Thyroid gland (tissue), 4 donors: Measurements from ENCODE around the gene UCN. TPM values are rescaled to one million over a fixed set of nuclear protein-coding genes. Genes with fewer than 3 reads are reported as not detected.
A peak's percentile ranks its signal among the peaks of the same experiment; 100 is the strongest.

ENCODE experiments used
- DNase-seq, 2 donors: peaks; one replicate each; pipeline ENCODE4 v3.0.0-alpha.2; 2019
- H3K27ac ChIP-seq, 3 donors: fragments of 200-600 bp; sonication (generic); 1 replicate in 2 of 3; 2 replicates in 1 of 3; pipeline ENCODE4 v1.5.1; 2016 to 2019; ENCODE audit warnings: mild to moderate bottlenecking in 1 of 3, moderate library complexity in 1 of 3
- H3K27me3 ChIP-seq: fragments of 200-600 bp; sonication (generic); one replicate; pipeline ENCODE4 v1.5.1; 2019
- H3K36me3 ChIP-seq, 2 donors: fragments of 200-600 bp; sonication (generic); one replicate each; pipeline ENCODE4 v1.5.1; 2016 to 2019
- H3K4me1 ChIP-seq, 2 donors: fragments of 200-600 bp; sonication (generic); one replicate each; pipeline ENCODE4 v1.5.1; 2017 to 2019
- H3K4me3 ChIP-seq, 3 donors: fragments of 200-600 bp; sonication (generic); replicated peaks in 1 of 3; 1 replicate in 2 of 3; 2 replicates in 1 of 3; pipeline ENCODE4 v1.5.1; 2016; ENCODE audit warnings: mild to moderate bottlenecking in 1 of 3
- H3K9me3 ChIP-seq: fragments of 200-600 bp; sonication (generic); one replicate; pipeline ENCODE4 v1.5.1; 2017
- POLR2A ChIP-seq, 2 donors: fragments of 450-650 bp; IDR thresholded peaks; one replicate each; pipeline ENCODE4 v1.6.1; 2017; ENCODE audit warnings: antibody characterized with exemption in 2 of 2, mild to moderate bottlenecking in 2 of 2, moderate library complexity in 1 of 2
- WGBS, 2 donors: methylation state at CpG; one replicate each; pipeline ENCODE4 v1.1.5; 2017; 5-methylcytosine and 5-hydroxymethylcytosine counted together
- intact Hi-C: fragments of 100-400 bp; cut with DNase I; formaldehyde crosslinking; loops from one replicate; pipeline ENCODE4 v1.15.1; 2023
- total RNA-seq, 4 donors: library from RNA; depleted of rRNA; stranded (reverse); fragments of >200 nt; gene quantifications; one replicate each; pipeline ENCODE4 v1.2.3, GENCODE V29; 2016
- TF ChIP-seq, protein P1 (sequence below), 6 experiments: fragments of 200-600 bp in 3 of 6; fragments of 450-650 bp in 3 of 6; sonication (generic) in 3 of 6; IDR thresholded peaks; one replicate each; pipeline ENCODE4 v1.5.1; 2016 to 2019; ENCODE audit warnings: antibody characterized with exemption in 6 of 6, mild to moderate bottlenecking in 2 of 6, inconsistent platforms in 1 of 6, moderate library complexity in 1 of 6

Gene UCN
- total RNA-seq, 4 donors from 2014 or later, result 1.1 to 2.5 (median 2.0) TPM

GRCh38 chr2:27336173-27336572, 27.9 kb upstream of the UCN start:
- intact Hi-C loops, result no loop called here
- Histone ChIP-seq H3K4me1 (no peaks in the 10 kb centered on the region), H3K9me3 (no peaks in the 10 kb centered on the region), H3K36me3 (peaks cover 59 to 60% of the 10 kb centered on the region in 2 donors), H3K27ac (no peak overlapping the region), H3K27me3 (no peaks in the 10 kb centered on the region), H3K4me3 (no peak overlapping the region)
- WGBS, 2 donors, result 98% methylated on average over 7 of the region's 7 CpGs
- TF ChIP-seq POLR2A (IDR thresholded peaks at IDR 0.05), result no peak
- TF ChIP-seq, protein P1, sequence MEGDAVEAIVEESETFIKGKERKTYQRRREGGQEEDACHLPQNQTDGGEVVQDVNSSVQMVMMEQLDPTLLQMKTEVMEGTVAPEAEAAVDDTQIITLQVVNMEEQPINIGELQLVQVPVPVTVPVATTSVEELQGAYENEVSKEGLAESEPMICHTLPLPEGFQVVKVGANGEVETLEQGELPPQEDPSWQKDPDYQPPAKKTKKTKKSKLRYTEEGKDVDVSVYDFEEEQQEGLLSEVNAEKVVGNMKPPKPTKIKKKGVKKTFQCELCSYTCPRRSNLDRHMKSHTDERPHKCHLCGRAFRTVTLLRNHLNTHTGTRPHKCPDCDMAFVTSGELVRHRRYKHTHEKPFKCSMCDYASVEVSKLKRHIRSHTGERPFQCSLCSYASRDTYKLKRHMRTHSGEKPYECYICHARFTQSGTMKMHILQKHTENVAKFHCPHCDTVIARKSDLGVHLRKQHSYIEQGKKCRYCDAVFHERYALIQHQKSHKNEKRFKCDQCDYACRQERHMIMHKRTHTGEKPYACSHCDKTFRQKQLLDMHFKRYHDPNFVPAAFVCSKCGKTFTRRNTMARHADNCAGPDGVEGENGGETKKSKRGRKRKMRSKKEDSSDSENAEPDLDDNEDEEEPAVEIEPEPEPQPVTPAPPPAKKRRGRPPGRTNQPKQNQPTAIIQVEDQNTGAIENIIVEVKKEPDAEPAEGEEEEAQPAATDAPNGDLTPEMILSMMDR (IDR thresholded peaks at IDR 0.05), result no peak
- no peak for DNase-seq

DNA sequence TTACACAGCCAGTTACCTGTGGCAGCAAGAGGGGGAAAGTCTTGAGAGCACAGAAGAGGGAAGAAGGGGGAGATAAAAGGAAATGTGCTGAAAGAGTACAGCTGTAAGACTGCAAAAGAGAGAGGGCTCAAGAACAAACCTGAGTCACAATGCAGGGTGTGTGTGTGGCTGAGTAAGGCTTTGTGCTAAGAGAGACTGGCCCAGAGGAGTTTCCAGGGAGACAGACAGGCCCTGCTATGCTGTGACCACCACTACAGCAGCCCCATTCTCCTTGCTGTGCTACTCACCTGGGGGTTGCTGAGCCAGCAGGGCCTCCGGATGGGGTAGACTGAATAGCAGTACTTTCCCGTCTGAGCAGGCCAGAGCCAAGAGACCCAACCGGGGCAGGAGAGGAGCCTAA, 27.1 kb upstream of the UCN start:
- Histone ChIP-seq H3K4me1 (no peaks in the 10 kb centered on the region), H3K9me3 (no peaks in the 10 kb centered on the region), H3K27ac (no peak overlapping the region), H3K36me3 (peaks cover 51% of the 10 kb centered on the region in 2 donors), H3K27me3 (no peaks in the 10 kb centered on the region), H3K4me3 (no peak overlapping the region)
- no peak for TF ChIP-seq POLR2A (IDR thresholded peaks at IDR 0.05)
- TF ChIP-seq, protein P1 (IDR thresholded peaks at IDR 0.05), result no peak
- no peak for DNase-seq
- intact Hi-C loops, result no loop called here
- 93 to 96% methylated on average over 3 of the region's 3 CpGs for WGBS, 2 donors

- H3K27ac ChIP-seq, result no peak overlapping the region
- H3K27me3 ChIP-seq, result no peaks in the 10 kb centered on the region
- H3K4me1 ChIP-seq, result peaks cover 11 to 25% of the 10 kb centered on the region in 2 donors
- no peak for DNase-seq
- no peak overlapping the region for H3K4me3 ChIP-seq
- no peaks in the 10 kb centered on the region for H3K9me3 ChIP-seq
- intact Hi-C loops, result loop anchor here (5.0 kb wide), 1 partner anchor 33 kb away; the partner anchor contains the start of gene GTF3C2
- TF ChIP-seq, protein P1 (IDR thresholded peaks at IDR 0.05), result no peak
- no peak for TF ChIP-seq POLR2A (IDR thresholded peaks at IDR 0.05)
- WGBS, 2 donors, result 86 to 89% methylated on average over 5 of the region's 5 CpGs
- H3K36me3 ChIP-seq, result peaks cover 24 to 30% of the 10 kb centered on the region in 2 donors
Measured at GRCh38 chr2:27324720-27325119, 16.5 kb upstream of the UCN start.

GRCh38 chr2:27323596-27324285, 15.5 kb upstream of the UCN start:
- Histone ChIP-seq H3K27ac (peak overlapping the region; percentile 77 to 94 (median 89)), H3K4me1 (peaks cover 11 to 25% of the 10 kb centered on the region in 2 donors), H3K4me3 (peak overlapping the region; percentile 53 to 81 (median 60)), H3K27me3 (no peaks in the 10 kb centered on the region), H3K36me3 (peaks cover 14 to 21% of the 10 kb centered on the region in 2 donors), H3K9me3 (no peaks in the 10 kb centered on the region)
- DNase-seq, result peak in 1 of 2 donors; percentile 6
- TF ChIP-seq, protein P1 (IDR thresholded peaks at IDR 0.05), result no peak
- no peak for TF ChIP-seq POLR2A (IDR thresholded peaks at IDR 0.05)
- 15 to 16% methylated on average over 5 of the region's 5 CpGs for WGBS, 2 donors
- intact Hi-C loops, result loop anchor here (5.0 kb wide), 1 partner anchor 34 kb away; the partner anchor contains the start of gene GTF3C2
